Left ventricle myocardium superior (tissue), 1 donor: ENCODE data around the gene VPS39. TPM values are rescaled to one million over a fixed set of nuclear protein-coding genes. Genes with fewer than 3 reads are reported as not detected.
"Not testable (repeated sequence)": the region's sequence is repeated elsewhere in the genome, so short reads cannot be mapped to it uniquely, and the experiment has no call there.

Experiments used
- ATAC-seq: fragments of 200-7000 bp; cut with Tn5 transposase; one replicate; pipeline ENCODE4 v1.9.1; 2020; ENCODE audit warnings: mild to moderate bottlenecking, moderate library complexity
- DNase-seq: peaks from one replicate; pipeline ENCODE4 v3.0.0-alpha.2; 2020
- intact Hi-C: fragments of 100-400 bp; cut with micrococcal nuclease; formaldehyde crosslinking; loops from one replicate; pipeline ENCODE4 v1.11.0; 2022
- long read RNA-seq: library from polyadenylated mRNA; unstranded; transcript quantifications from one replicate; pipeline ENCODE4 v2.0.0, GENCODE V29; 2021
- total RNA-seq: library from RNA; stranded (reverse); fragmentation: NEBNext Ultra II Directional; extraction: Animal tissue kit (Norgen Biotek cat#: 25700); gene quantifications from one replicate; pipeline ENCODE4 v1.2.1, GENCODE V29; 2021
- donor health status: DM: no; HTN: yes; CAD: no; lungs with severe emphysema.

Gene VPS39, protein sequence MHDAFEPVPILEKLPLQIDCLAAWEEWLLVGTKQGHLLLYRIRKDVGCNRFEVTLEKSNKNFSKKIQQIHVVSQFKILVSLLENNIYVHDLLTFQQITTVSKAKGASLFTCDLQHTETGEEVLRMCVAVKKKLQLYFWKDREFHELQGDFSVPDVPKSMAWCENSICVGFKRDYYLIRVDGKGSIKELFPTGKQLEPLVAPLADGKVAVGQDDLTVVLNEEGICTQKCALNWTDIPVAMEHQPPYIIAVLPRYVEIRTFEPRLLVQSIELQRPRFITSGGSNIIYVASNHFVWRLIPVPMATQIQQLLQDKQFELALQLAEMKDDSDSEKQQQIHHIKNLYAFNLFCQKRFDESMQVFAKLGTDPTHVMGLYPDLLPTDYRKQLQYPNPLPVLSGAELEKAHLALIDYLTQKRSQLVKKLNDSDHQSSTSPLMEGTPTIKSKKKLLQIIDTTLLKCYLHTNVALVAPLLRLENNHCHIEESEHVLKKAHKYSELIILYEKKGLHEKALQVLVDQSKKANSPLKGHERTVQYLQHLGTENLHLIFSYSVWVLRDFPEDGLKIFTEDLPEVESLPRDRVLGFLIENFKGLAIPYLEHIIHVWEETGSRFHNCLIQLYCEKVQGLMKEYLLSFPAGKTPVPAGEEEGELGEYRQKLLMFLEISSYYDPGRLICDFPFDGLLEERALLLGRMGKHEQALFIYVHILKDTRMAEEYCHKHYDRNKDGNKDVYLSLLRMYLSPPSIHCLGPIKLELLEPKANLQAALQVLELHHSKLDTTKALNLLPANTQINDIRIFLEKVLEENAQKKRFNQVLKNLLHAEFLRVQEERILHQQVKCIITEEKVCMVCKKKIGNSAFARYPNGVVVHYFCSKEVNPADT
- total RNA-seq = 45.3 TPM
- long read RNA-seq, full-length matches to known transcripts = 81 of 115 reads
- long read RNA-seq, partial matches to known transcripts = 23 of 115 reads
- long read RNA-seq, other reads (novel, unspliced or antisense) = 11 of 115 reads

DNA sequence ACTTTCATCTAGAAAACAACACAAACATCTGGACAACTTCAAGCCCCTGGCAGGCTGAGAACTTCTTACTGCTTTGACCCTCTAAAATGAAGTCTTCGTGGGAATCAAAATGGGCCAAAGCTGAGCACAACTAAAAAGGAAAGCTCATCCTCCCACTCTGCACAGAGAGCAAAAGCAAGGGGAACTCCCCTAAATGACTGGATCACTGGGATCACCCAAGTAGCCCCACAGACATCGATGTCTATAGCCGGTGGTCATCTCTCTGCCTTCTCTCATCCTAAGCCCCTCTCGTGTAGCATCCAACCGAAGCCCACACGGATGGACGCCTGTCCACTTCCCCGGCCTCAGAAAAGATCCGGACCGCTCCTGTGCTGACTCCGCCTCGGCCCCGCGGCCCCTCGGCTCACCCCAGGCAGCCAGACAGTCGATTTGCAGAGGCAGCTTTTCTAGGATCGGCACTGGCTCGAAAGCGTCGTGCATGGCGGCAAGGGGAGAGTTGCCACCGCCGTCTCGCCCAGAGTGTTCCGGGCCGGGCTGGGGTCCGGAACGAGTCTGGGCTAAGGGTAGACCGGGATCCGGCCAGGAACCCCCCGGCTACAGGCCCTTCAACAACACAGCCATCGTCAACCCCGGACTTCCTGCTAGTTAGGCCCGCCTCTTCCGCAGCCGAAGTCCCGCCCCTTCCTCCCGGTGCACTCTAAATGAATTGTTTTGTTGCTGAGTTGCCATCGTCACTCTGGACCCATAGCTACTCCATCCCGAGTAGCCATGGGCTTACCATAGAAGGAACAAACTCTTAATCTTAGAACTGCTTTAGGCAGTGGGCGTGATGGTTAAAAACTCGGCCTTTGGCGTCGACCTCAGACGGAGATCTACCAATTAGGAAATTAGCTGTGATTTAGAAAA lies at the start of gene VPS39:
VPS39 (minus strand) TSS at position 631 of the 906 bp plus-strand sequence; CDS start at position 480, 151 bp downstream.
- ATAC-seq = peak; percentile 98

DNA sequence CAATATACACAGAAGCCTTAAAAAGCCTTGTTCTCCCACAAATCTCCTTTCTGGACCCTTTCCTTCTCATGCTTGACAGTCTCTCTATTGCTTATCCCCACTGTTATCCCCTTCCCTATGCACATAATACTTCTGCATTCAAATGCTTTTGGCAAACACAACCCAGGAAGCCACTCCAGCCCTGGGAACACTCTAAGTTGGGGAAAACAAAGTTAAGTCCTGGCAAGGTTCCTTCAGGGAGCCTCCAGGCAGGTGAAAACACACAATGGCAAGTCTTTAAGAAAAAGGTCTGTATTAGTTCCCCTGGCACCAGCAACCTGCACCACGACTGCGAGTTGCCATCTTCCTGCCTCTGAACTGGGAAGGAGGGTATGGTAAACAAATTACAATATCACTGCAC lies 45.2 kb upstream of the VPS39 start:
- DNase-seq (no peak), ATAC-seq (no peak)
- intact Hi-C loops = no loop called here

More for the DNA sequence above, at the start of gene VPS39:
- intact Hi-C loops = no loop called here
- peak; percentile 88 for DNase-seq

DNA sequence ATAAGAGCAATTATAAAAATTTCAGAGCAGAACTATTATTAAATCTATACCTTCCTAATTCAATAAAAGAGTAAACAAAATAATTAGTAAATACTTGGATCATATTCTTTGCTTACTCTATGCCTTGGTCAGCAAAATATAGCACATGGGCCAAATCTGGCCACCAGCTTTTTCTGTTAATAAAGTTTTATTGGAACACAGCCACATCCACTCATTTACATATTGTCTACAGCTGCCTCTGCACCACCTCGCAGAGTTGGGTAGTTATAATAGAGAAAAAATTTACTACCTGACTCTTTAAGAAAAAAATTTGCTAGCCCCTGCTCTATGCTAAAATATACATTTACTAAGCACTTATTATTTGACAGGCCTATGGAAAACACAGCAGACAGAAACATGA lies 32.7 kb upstream of the VPS39 start:
- no peak for ATAC-seq
- intact Hi-C loops = no loop called here
- no peak for DNase-seq

DNA sequence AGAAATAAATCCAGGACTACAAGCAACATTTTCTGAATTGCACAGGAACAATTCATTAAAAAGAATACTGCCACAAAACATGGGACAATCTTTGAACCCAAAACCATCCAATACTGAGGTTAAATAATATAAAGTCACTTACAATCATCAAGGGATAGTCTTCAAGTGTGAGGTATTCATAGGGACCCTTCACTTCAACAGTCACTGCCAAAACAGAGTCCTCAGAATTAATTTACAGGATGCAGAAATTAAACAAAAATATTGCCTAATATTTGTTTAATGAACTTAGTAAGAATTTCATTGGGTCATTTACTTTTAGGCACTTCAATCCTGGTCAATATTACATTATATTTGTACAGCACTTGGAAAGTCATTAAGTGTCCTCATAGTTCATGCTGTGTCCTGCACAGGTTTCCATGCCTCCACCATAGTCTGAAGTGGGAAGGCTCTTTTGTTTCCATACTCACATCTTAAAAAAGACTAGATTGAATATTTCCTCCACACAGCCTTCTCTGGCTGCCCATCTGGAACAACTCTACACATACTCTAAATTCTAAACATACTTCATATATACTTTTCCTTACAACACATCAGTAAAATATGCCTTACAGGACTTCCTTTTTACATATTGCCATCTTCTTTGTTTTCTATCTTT lies 31.6 kb upstream of the VPS39 start:
- DNase-seq = no peak
- intact Hi-C loops = no loop called here
- no peak for ATAC-seq

DNA sequence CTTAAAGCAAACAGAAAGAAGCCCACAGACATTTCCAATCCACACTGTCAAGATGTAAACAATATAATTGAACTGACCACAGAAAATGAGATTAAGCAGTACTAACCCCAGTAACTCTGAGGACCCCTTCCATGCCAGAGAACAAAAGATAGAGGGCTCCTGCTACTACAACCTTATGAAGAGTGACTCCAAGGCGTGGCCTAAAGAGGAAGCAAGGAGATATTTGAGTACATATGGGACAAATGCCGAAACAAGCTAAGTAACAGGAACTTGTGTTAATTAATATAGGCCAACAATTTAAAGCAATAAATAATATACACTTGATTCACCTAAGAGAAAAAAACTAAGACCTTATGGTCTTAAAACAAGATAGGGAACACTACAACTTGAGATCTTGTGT lies 25.0 kb upstream of the VPS39 start:
- no peak for ATAC-seq
- intact Hi-C loops = no loop called here

DNA sequence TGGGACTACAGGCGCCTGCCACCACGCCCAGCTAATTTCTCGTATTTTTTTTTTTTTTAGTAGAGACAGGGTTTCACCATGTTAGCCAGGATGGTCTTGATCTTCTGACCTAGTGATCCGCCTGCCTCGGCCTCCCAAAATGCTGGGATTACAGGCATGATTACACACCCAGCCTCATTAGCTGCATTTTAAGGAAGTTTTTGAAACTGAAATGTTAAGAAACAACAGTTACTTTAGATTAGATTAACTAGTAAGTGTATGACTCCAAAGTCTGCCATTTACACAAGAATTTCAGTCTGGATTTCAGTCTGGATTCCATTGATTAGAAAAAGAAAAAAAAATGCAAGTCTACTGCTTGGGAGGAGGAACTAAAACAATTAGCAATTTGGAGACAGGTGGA lies 24.5 kb upstream of the VPS39 start:
- DNase-seq (no peak), ATAC-seq (no peak)
- intact Hi-C loops = no loop called here

More for the DNA sequence above, 25.0 kb upstream of the VPS39 start:
- no peak for DNase-seq

DNA sequence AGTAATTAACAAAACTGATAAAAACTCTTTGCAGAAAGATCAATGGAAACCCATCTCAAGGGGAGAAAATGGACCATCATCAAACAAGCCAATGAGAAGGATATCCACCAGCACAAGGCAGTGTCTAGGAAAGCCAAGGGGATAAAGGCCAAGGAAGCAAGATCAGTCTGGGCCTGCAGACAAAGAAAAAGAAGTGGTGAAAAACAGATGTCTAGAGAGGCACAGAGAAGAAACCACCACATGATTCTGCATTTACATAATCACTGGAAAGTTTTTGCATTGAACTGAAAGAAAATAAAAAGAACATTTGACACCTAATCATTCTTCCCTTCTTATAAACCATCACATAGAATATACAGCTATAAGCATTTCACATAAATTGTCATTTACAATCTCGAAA lies 23.0 kb upstream of the VPS39 start:
- ATAC-seq (no peak), DNase-seq (no peak)
- intact Hi-C loops = no loop called here

DNA sequence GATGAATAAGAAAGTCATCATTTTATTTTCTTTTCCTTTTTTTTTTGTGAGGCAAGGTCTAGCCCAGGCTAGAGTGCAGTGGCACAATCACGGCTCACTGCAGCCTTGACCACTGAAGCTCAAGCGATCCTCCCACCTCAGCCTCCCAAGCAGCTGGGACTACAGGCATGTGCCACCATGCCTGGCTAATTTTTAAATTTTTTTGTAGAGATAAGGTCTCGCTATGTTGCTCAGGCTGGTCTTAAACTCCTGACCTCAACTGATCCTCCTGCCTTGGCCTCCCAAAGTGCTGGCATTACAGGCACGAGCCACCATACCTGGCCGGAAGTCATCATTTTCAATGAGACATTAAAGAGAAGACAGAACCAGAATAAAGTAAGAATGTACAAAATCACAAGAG lies 20.9 kb upstream of the VPS39 start:
- ATAC-seq, DNase-seq, intact Hi-C loops: not testable (repeated sequence)

DNA sequence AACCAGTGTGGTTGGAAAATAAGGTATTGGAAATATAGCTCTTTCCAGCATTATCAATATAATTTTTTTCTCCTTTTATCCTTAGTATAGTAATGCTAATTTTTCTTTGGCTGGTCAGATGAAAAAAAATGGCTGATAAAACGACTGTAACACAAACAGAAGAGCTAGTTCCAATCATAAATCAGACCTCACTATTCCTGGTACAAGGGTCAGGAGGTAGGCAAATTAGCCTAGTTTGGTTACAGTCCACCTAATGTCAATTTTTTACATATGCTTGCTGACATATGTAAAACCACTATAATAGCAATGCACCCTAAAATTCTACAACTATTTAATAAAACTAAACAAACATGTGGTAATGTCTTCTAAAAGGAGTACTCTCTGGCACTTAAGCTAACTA lies 19.9 kb upstream of the VPS39 start:
- ATAC-seq (no peak), DNase-seq (no peak)
- intact Hi-C loops = no loop called here

DNA sequence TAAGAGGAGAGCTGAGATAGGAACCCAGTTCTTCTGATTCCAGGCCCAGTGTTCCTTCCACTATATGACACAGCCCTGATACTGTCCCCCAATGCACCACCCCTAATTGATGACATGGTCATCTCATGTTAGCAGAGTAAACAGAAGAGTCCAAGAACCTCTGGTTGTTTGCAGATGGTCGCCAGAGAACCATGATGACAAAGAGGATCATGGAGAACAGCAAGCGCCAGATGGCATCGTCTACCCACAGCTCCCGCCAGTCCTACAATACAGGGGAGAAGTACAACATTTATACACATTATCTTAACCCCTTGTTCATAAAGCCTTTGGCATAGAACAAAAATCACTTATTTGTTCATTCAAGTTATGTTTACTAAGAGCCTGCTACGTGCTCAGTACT lies 18.5 kb upstream of the VPS39 start:
- ATAC-seq = no peak
- intact Hi-C loops = no loop called here
- no peak for DNase-seq

DNA sequence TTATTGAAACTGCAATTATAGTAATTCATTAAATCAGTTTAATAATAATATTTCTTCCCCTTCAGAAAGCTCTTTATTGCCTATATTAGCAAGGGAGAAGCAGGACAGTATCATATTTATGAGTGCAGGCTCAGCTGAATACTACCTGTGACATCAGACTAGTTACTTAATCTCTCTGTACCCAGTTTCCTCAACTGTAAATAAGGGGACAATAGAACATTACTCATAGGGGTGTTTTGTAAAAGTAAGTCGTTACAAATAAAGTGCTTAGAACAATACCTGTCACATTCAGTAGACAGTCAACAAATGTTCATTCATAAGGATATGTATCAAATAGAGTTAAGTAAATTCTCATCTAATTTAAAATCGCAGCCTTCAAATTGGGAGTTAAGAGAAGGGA lies 12.1 kb upstream of the VPS39 start:
- no peak for ATAC-seq
- intact Hi-C loops = no loop called here

DNA sequence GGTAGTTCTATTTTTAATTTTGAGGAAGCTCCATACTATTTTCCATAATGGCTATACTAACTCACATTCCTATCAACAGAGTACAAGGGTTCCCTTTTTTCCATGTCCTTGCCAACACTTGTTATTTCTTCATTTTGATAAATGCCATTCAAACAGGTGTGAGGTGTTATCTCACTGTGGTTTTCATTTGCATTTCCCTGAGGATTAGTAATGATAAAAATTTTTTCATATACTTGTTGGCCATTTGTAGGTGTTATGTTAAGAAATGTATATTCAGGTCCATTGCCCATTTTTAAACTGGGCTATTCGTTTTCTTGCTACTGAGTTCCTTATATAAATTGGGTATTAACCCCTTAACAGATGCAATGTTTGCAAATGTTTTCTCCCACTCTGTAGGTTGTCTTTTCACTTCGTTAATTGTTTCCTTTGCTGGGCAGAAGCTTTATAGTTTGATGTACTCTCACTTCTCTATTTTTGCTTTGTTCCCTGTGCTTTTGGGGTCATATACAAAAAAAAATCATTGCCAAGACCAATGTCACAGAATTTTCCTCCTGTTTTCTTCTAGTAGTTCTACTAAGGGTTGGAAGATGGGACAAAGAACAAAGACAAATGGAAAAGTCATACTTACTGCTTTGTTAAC lies 11.0 kb upstream of the VPS39 start:
- intact Hi-C loops = no loop called here
- no peak for ATAC-seq

More for the DNA sequence above, 12.1 kb upstream of the VPS39 start:
- DNase-seq = no peak

DNA sequence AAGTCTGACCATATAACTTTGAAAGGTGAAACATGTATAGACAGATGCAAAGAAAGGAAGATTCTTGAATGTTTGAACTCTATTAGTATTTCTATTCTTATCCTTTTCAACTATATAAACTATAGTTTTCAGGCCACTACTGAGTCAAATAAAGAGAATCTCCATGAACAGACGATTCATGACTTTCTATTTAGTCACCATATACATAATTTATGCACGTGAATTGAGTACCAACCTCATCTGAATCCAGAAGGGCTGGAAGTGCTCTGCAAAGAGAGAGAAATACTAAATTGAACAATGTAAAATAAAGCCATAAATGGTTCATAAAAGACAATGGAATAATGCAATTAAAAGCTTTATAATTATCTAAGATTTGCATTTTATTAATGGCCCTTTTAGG lies 9.5 kb upstream of the VPS39 start:
- ATAC-seq = no peak
- DNase-seq = no peak
- intact Hi-C loops = no loop called here

More for the DNA sequence above, 11.0 kb upstream of the VPS39 start:
- DNase-seq = no peak

DNA sequence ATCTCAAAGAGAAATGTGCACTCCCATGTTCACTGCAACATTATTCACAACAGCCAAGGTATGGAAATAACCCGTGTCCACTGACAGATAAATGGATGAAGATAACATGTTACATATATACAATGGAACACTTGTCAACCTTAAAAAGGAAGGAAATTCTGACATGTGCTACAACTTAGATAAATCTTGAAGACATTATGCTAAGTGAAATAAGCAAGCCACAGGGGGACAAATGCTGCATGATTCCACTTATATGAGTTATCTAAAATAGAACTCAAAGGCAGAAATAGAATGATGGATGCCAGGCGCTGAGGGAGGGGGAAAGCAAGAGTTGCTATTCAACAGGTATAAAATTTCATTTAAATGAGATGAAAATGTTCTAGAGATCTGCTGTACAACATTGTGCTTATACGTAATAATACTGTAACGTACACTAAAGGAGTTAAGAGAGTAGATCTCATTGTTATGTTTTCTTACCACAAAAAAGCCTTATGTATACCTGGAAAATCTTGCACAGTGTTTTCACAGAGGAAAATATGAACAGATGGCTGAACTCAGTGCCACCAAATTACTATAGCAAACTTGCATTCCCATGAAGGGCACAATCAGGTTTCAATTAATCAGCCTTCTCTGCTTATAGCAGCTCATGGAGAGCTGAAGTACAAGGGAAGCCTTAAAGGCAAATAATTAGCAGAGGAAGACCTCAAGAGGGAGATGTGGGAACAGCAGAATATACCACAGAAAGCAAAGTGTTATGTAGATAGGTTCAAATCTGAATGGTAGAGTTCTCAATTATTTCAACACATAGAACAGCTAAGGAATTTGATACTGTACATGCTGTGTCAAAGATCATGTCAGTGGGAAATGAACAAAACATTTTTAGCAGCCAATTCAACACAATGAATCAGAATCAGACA lies 8.1 kb upstream of the VPS39 start:
- peak; percentile 72 for ATAC-seq

DNA sequence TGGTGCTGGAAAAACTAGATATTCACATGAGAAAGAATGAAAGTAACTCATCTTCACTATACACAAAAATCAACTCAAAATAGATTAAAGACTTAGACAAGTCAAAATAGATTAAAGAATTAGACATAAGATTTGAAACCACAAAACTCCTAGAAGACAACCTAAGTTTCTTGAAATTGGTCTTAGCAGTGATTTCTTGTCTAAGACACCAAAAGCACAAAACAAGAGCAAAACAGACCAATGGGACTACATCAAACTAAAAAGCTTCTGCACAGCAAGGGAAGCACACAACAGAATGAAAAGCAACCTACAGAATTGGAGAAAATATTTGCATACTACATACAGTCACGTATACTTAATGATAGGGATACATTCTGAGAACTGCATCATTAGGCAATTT lies 6.5 kb upstream of the VPS39 start:
- no peak for ATAC-seq
- intact Hi-C loops = no loop called here
- DNase-seq = no peak

More for the DNA sequence above, 8.1 kb upstream of the VPS39 start:
- intact Hi-C loops = no loop called here
- DNase-seq = no peak

DNA sequence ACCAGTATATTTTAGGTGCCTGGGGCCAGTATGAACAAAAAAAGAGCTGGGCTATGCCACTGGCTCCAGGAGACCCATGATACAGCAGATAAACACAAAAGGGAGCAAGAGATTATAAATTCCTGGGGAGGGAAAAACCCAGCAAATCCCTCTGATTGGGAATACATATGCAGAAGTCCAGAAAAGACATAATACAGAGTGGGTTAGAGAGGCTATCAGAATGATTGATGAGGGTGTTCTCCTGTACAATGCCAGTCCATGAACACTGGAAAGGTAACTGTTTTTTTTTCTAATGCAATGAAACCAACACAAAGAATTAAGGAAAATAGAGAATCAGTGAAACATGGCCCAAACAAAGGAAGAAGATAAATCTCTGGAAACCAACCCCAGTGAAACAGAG lies 5.4 kb upstream of the VPS39 start:
- intact Hi-C loops = no loop called here
- ATAC-seq = no peak
- no peak for DNase-seq

DNA sequence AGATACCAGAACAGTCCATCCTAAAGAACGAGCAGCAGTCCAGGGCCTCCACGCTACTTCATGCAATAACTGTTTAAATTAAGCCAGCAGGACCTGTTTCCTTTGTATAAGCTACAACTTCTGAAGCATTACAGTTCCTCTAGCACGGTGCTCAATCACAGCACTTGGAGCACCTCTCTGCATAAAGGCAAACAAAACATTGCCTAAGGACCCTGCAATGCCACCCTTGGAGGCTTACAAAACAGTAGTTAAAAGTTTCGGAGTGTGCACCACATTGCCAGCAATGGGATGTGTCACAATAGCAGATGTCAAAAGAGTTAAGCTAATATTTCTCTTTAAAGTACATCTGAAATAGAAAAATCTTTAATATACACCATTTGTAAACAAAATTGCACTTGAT lies 2.6 kb upstream of the VPS39 start:
- DNase-seq (no peak), ATAC-seq (no peak)
- intact Hi-C loops = no loop called here
